Neural cell (in vitro differentiated cells): Measurements from ENCODE around the gene LRRC49. TPM values are rescaled to one million over a fixed set of nuclear protein-coding genes. Genes with fewer than 3 reads are reported as not detected.
"Not testable (repeated sequence)": the region's sequence is repeated elsewhere in the genome, so short reads cannot be mapped to it uniquely, and the experiment has no call there.

Experiments
- H2AFZ ChIP-seq: fragments of 200-600, 300-800 bp; sonication (generic), shearing (Covaris generic); 2 replicates; pipeline ENCODE4 v1.6.0; 2014; ENCODE audit warnings: low read depth, mild to moderate bottlenecking, antibody characterized with exemption, low read length, moderate library complexity
- H3F3A ChIP-seq: fragments of 200-600 bp; shearing (Covaris generic); 2 replicates; pipeline ENCODE4 v1.6.1; 2016; ENCODE audit warnings: mild to moderate bottlenecking, moderate library complexity, mixed read lengths, antibody characterized with exemption, low read length; ENCODE audit not compliant: insufficient read depth, poor library complexity, severe bottlenecking
- H3K27ac ChIP-seq: fragments of 200-600, 300-800 bp; sonication (generic), shearing (Covaris generic); 2 replicates; pipeline ENCODE4 v1.5.1; 2014; ENCODE audit warnings: mild to moderate bottlenecking, low read length, moderate library complexity
- H3K27me3 ChIP-seq: fragments of 300-800, 200-600 bp; sonication (generic), shearing (Covaris generic); 2 replicates; pipeline ENCODE4 v1.6.0; 2014; ENCODE audit warnings: mild to moderate bottlenecking, low read depth, low read length, moderate library complexity; ENCODE audit not compliant: insufficient read depth
- H3K36me3 ChIP-seq: fragments of 300-800, 200-600 bp; sonication (generic), shearing (Covaris generic); 2 replicates; pipeline ENCODE4 v1.5.1; 2014; ENCODE audit warnings: mild to moderate bottlenecking, antibody characterized with exemption, low read length, moderate library complexity; ENCODE audit not compliant: insufficient read depth
- H3K4me2 ChIP-seq: fragments of 300-800, 200-600 bp; sonication (generic), shearing (Covaris generic); 2 replicates; pipeline ENCODE4 v1.6.0; 2014; ENCODE audit warnings: mild to moderate bottlenecking, low read length
- H3K4me3 ChIP-seq: fragments of 300-800, 200-600 bp; sonication (generic), shearing (Covaris generic); 2 replicates; pipeline ENCODE4 v1.5.1; 2014; ENCODE audit warnings: mild to moderate bottlenecking, low read length, moderate library complexity
- H3K79me2 ChIP-seq: fragments of 200-600 bp; shearing (Covaris generic); replicated peaks from 2 replicates; pipeline ENCODE4 v1.6.0; 2014; ENCODE audit warnings: mild to moderate bottlenecking, low read length, moderate library complexity; ENCODE audit not compliant: insufficient read depth
- H3K9ac ChIP-seq: fragments of 300-800, 200-600 bp; sonication (generic), shearing (Covaris generic); 2 replicates; pipeline ENCODE4 v1.6.1; 2016; ENCODE audit warnings: mild to moderate bottlenecking, low read length, mixed read lengths
- H3K9me2 ChIP-seq: fragments of 200-600 bp; shearing (Covaris generic); 2 replicates; pipeline ENCODE4 v1.6.1; 2016; ENCODE audit warnings: mild to moderate bottlenecking, low read length, mixed read lengths; ENCODE audit not compliant: insufficient read depth
- H3K9me3 ChIP-seq: fragments of 200-600, 300-800 bp; sonication (generic), shearing (Covaris generic); 2 replicates; pipeline ENCODE4 v1.6.1; 2016; ENCODE audit warnings: mild to moderate bottlenecking, mixed run types, low read length, moderate library complexity, mixed read lengths
- H4K20me1 ChIP-seq: fragments of 200-600 bp; shearing (Covaris generic); 2 replicates; pipeline ENCODE4 v1.6.1; 2016; ENCODE audit warnings: mild to moderate bottlenecking, mixed run types; ENCODE audit not compliant: insufficient read depth
- EP300 ChIP-seq: fragments of 450-650 bp; conservative IDR thresholded peaks from 2 replicates; pipeline ENCODE4 v1.6.1; 2014; ENCODE audit warnings: antibody characterized with exemption, mild to moderate bottlenecking, moderate library complexity; ENCODE audit not compliant: poor library complexity, severe bottlenecking
- EZH2 ChIP-seq: fragments of 200-600, 300-800 bp; shearing (Covaris generic), sonication (generic); IDR thresholded peaks from 2 replicates; pipeline ENCODE4 v1.6.1; 2014; ENCODE audit warnings: antibody characterized with exemption, low read length, borderline replicate concordance, mild to moderate bottlenecking; ENCODE audit not compliant: insufficient read depth, poor library complexity, severe bottlenecking
- MXI1 ChIP-seq: fragments of 450-650 bp; conservative IDR thresholded peaks from 2 replicates; pipeline ENCODE4 v1.6.1; 2014; ENCODE audit warnings: antibody characterized with exemption, mild to moderate bottlenecking; ENCODE audit not compliant: poor library complexity, severe bottlenecking
- POLR2AphosphoS5 ChIP-seq: IDR thresholded peaks from 2 replicates; pipeline ENCODE4 v1.6.1; 2012
- RAD21 ChIP-seq: fragments of 450-650 bp; conservative IDR thresholded peaks from 2 replicates; pipeline ENCODE4 v1.6.1; 2014; ENCODE audit warnings: antibody characterized with exemption, mild to moderate bottlenecking, moderate library complexity
- SMC3 ChIP-seq: fragments of 450-650 bp; conservative IDR thresholded peaks from 2 replicates; pipeline ENCODE4 v1.6.1; 2014; ENCODE audit warnings: antibody characterized with exemption, mild to moderate bottlenecking, moderate library complexity; ENCODE audit not compliant: poor library complexity
- TAF1 ChIP-seq: IDR thresholded peaks from 2 replicates; pipeline ENCODE4 v1.6.1; 2012; ENCODE audit warnings: low read depth
- polyA plus RNA-seq: library from polyadenylated mRNA; depleted of rRNA; stranded (reverse); fragments of >200 nt; gene quantifications from 2 replicates; pipeline ENCODE4 v1.2.3, GENCODE V29; 2014
- TF ChIP-seq, protein P1 (sequence below): fragments of 450-650 bp; IDR thresholded peaks from 2 replicates; pipeline ENCODE4 v1.5.1; 2014; ENCODE audit warnings: antibody characterized with exemption, mild to moderate bottlenecking, moderate library complexity; ENCODE audit not compliant: poor library complexity, severe bottlenecking
- TF ChIP-seq, protein P2 (sequence below): IDR thresholded peaks from 2 replicates; pipeline ENCODE4 v1.6.1; 2012; ENCODE audit warnings: borderline replicate concordance

LRRC49 gene
- polyA plus RNA-seq, 1 donor from 2014 or later, result 141 TPM

DNA sequence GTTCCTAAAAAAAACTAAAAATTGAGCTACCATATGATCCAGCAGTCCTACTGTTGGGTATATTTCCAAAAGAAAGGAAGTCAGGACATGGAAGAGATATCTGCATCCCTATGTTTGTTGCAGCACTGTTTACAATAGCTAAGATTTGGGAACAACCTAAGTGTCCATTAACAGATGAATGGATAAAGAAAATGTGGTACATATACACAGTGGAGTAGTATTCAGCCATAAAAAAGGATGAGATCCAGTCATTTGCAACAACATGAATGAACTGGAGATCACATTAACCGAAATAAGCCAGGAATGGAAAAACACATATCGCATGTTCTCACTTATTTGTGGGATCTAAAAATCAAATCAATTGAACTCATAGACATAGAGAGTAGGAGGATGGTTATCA is 29.5 kb downstream of the LRRC49 start:
- H3K4me3 ChIP-seq, result no peak overlapping the region
- TF ChIP-seq SMC3 (no peak), RAD21 (no peak), EZH2 (no peak), TAF1 (no peak), EP300 (no peak), POLR2AphosphoS5 (no peak), MXI1 (no peak)
- TF ChIP-seq, protein P1, sequence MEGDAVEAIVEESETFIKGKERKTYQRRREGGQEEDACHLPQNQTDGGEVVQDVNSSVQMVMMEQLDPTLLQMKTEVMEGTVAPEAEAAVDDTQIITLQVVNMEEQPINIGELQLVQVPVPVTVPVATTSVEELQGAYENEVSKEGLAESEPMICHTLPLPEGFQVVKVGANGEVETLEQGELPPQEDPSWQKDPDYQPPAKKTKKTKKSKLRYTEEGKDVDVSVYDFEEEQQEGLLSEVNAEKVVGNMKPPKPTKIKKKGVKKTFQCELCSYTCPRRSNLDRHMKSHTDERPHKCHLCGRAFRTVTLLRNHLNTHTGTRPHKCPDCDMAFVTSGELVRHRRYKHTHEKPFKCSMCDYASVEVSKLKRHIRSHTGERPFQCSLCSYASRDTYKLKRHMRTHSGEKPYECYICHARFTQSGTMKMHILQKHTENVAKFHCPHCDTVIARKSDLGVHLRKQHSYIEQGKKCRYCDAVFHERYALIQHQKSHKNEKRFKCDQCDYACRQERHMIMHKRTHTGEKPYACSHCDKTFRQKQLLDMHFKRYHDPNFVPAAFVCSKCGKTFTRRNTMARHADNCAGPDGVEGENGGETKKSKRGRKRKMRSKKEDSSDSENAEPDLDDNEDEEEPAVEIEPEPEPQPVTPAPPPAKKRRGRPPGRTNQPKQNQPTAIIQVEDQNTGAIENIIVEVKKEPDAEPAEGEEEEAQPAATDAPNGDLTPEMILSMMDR, result no peak
- TF ChIP-seq, protein P2, sequence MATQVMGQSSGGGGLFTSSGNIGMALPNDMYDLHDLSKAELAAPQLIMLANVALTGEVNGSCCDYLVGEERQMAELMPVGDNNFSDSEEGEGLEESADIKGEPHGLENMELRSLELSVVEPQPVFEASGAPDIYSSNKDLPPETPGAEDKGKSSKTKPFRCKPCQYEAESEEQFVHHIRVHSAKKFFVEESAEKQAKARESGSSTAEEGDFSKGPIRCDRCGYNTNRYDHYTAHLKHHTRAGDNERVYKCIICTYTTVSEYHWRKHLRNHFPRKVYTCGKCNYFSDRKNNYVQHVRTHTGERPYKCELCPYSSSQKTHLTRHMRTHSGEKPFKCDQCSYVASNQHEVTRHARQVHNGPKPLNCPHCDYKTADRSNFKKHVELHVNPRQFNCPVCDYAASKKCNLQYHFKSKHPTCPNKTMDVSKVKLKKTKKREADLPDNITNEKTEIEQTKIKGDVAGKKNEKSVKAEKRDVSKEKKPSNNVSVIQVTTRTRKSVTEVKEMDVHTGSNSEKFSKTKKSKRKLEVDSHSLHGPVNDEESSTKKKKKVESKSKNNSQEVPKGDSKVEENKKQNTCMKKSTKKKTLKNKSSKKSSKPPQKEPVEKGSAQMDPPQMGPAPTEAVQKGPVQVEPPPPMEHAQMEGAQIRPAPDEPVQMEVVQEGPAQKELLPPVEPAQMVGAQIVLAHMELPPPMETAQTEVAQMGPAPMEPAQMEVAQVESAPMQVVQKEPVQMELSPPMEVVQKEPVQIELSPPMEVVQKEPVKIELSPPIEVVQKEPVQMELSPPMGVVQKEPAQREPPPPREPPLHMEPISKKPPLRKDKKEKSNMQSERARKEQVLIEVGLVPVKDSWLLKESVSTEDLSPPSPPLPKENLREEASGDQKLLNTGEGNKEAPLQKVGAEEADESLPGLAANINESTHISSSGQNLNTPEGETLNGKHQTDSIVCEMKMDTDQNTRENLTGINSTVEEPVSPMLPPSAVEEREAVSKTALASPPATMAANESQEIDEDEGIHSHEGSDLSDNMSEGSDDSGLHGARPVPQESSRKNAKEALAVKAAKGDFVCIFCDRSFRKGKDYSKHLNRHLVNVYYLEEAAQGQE, result no peak
- no peak overlapping the region for H3K9ac ChIP-seq
- no peaks in the 10 kb centered on the region for H3K9me2 ChIP-seq
- H3K4me2 ChIP-seq, result no peak overlapping the region
- H3K27me3 ChIP-seq, result no peaks in the 10 kb centered on the region
- H3K9me3 ChIP-seq, result no peaks in the 10 kb centered on the region
- H3K36me3 ChIP-seq, result peaks cover 8% of the 10 kb centered on the region
- no peak overlapping the region for H2AFZ ChIP-seq
- no peaks in the 10 kb centered on the region for H4K20me1 ChIP-seq
- no peaks in the 10 kb centered on the region for H3K79me2 ChIP-seq
- no peaks in the 10 kb centered on the region for H3F3A ChIP-seq
- H3K27ac ChIP-seq, result no peak overlapping the region

DNA sequence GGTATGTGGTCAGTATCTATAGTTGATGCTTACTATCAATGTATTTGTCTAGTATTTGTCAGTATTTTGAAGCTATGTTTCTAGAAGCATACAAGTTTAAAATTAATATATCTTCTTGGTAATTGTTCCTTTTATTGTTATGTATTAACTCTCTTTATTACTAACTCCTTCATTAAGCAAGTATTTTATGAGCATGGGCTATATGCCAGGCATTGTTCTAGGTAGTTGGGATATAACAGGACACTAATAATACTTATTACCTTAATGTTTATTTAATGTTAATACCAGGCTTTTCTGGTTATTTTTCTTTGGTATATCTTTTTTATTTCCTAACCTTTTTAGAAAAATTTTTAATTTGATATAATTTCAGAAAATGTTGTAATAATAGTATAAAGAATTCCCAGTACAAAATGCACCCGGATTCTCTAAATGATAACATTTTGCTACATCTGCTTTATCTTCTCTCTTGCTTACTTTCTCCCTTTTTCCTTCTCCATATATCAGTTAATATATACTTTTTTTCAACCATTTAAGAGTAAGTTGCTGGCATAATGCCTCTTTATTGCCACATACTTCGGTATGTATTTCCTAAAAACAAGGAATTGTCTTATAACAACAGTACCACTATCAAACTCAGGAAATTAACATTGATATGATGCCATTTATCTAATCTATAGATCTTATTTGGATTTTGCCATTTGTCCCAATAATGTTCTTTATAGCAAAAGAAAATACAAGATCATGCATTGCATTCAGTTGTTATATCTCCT is 30.9 kb downstream of the LRRC49 start:
- no peaks in the 10 kb centered on the region for H3F3A ChIP-seq
- no peaks in the 10 kb centered on the region for H3K27me3 ChIP-seq
- no peaks in the 10 kb centered on the region for H3K79me2 ChIP-seq
- H2AFZ ChIP-seq, result no peak overlapping the region
- H4K20me1 ChIP-seq, result no peaks in the 10 kb centered on the region
- TF ChIP-seq, protein P1, result no peak
- TF ChIP-seq RAD21, result no peak
- TF ChIP-seq, protein P2, result no peak
- no peak for TF ChIP-seq SMC3
- TF ChIP-seq POLR2AphosphoS5, result no peak
- no peak for TF ChIP-seq TAF1
- TF ChIP-seq EZH2, result no peak
- no peak for TF ChIP-seq EP300
- no peak for TF ChIP-seq MXI1
- no peaks in the 10 kb centered on the region for H3K9me3 ChIP-seq
- no peaks in the 10 kb centered on the region for H3K9me2 ChIP-seq
- no peak overlapping the region for H3K4me3 ChIP-seq
- no peak overlapping the region for H3K27ac ChIP-seq
- H3K36me3 ChIP-seq, result peaks cover 9% of the 10 kb centered on the region
- H3K4me2 ChIP-seq, result no peak overlapping the region
- H3K9ac ChIP-seq, result no peak overlapping the region

DNA sequence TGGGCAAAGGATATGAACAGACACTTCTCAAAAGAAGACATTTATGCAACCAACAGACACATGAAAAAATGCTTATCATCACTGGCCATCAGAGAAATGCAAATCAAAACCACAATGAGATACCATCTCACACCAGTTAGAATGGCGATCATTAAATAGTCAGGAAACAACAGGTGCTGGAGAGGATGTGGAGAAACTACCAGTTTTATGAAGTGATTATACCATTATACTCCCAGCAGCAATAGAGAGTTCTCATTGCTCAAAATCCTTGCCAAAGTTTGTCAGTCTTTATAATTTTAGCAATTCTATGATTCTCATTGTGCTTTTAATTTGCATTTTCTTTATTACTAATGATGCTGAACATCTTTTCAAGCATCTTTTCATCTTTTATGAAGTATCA is 34.3 kb downstream of the LRRC49 start:
- not testable (repeated sequence) for H3K79me2 ChIP-seq, H2AFZ ChIP-seq, H3K9me2 ChIP-seq, H3K4me3 ChIP-seq, H3K36me3 ChIP-seq, H3F3A ChIP-seq, H3K9ac ChIP-seq, H3K27ac ChIP-seq, H3K4me2 ChIP-seq, H3K27me3 ChIP-seq, H3K9me3 ChIP-seq, H4K20me1 ChIP-seq
